HEK293 (cell line): ENCODE data around the gene FOXRED2.

Source experiments
- CTCF ChIA-PET: fragments of 350-600 bp; formaldehyde crosslinking; extraction: SDS; loops from one replicate; lab custom pipeline; 2021; ENCODE audit warnings: antibody characterized with exemption; lab: Yijun Ruan, JAX
- POLR2A ChIA-PET: fragments of 300-600 bp; formaldehyde crosslinking; extraction: SDS; loops from one replicate; lab custom pipeline; 2020; ENCODE audit warnings: antibody characterized with exemption, inconsistent platforms; lab: Yijun Ruan, JAX
- H3K27ac ChIP-seq: fragments of 200-500 bp; sonication (Bioruptor generic); 2 replicates; pipeline ENCODE4 v1.5.1; 2014; ENCODE audit warnings: low read depth, low read length, control low read depth, inconsistent platforms; ENCODE audit errors: extremely low read depth
- H3K36me3 ChIP-seq, 2 experiments: fragments of 200-500 bp in 1 of 2; sonication (Bioruptor generic) in 1 of 2; 1 replicate in 1 of 2; 2 replicates in 1 of 2; pipeline ENCODE4 v1.5.1; 2014 to 2017; ENCODE audit warnings: inconsistent platforms in 2 of 2, low read length in 2 of 2; ENCODE audit not compliant: control insufficient read depth in 2 of 2, insufficient read depth in 1 of 2
- H3K4me1 ChIP-seq: fragments of 200-500 bp; sonication (Bioruptor generic); 2 replicates; pipeline ENCODE4 v1.5.1; 2014; ENCODE audit warnings: mild to moderate bottlenecking, low read length, inconsistent platforms; ENCODE audit not compliant: control insufficient read depth, insufficient read depth
- H3K4me3 ChIP-seq: 2 replicates; pipeline ENCODE4 v1.5.1; 2011; ENCODE audit warnings: low read depth, mild to moderate bottlenecking, control low read depth, low read length, moderate library complexity
- H3K9me3 ChIP-seq: fragments of 200-500 bp; sonication (Bioruptor generic); 2 replicates; pipeline ENCODE4 v1.5.1; 2014; ENCODE audit warnings: low read depth, low read length, inconsistent platforms; ENCODE audit not compliant: control insufficient read depth, insufficient read depth
- BCL11A ChIP-seq: fragments of 450-650 bp; formaldehyde crosslinking; IDR thresholded peaks from 2 replicates; pipeline ENCODE4 v1.5.1; 2016; ENCODE audit warnings: low read depth, missing biosample characterization, missing genetic modification characterization
- CTCF ChIP-seq: fragments of 450-650 bp; formaldehyde crosslinking; IDR thresholded peaks from 2 replicates; pipeline ENCODE4 v1.5.1; 2016; ENCODE audit warnings: missing biosample characterization, missing genetic modification characterization
- EGR2 ChIP-seq: fragments of 450-650 bp; formaldehyde crosslinking; IDR thresholded peaks from 2 replicates; pipeline ENCODE4 v1.5.1; 2016; ENCODE audit warnings: low read depth, missing biosample characterization, missing genetic modification characterization
- KLF9 ChIP-seq: fragments of 450-650 bp; formaldehyde crosslinking; IDR thresholded peaks from 2 replicates; pipeline ENCODE4 v1.5.1; 2016; ENCODE audit warnings: missing biosample characterization, missing genetic modification characterization, low read depth
- MYNN ChIP-seq: fragments of 450-650 bp; formaldehyde crosslinking; IDR thresholded peaks from 2 replicates; pipeline ENCODE4 v1.5.1; 2016; ENCODE audit warnings: missing biosample characterization, missing genetic modification characterization, borderline replicate concordance
- OSR2 ChIP-seq: fragments of 450-650 bp; formaldehyde crosslinking; IDR thresholded peaks from 2 replicates; pipeline ENCODE4 v1.5.1; 2016; ENCODE audit warnings: missing biosample characterization, missing genetic modification characterization
- PATZ1 ChIP-seq: fragments of 450-650 bp; formaldehyde crosslinking; IDR thresholded peaks from 2 replicates; pipeline ENCODE4 v1.5.1; 2016; ENCODE audit warnings: missing biosample characterization, missing genetic modification characterization
- SCRT2 ChIP-seq: fragments of 450-650 bp; formaldehyde crosslinking; IDR thresholded peaks from 2 replicates; pipeline ENCODE4 v1.5.1; 2016; ENCODE audit warnings: missing biosample characterization, missing genetic modification characterization
- ZNF10 ChIP-seq: fragments of 450-650 bp; formaldehyde crosslinking; IDR thresholded peaks from 2 replicates; pipeline ENCODE4 v1.5.1; 2017; ENCODE audit warnings: missing biosample characterization, missing genetic modification characterization
- ZNF24 ChIP-seq: fragments of 450-650 bp; formaldehyde crosslinking; IDR thresholded peaks from 2 replicates; pipeline ENCODE4 v1.5.1; 2016; ENCODE audit warnings: missing biosample characterization, missing genetic modification characterization
- ZNF335 ChIP-seq: fragments of 450-650 bp; formaldehyde crosslinking; conservative IDR thresholded peaks from 2 replicates; pipeline ENCODE4 v1.5.1; 2016; ENCODE audit warnings: missing biosample characterization, missing genetic modification characterization
- ZNF354C ChIP-seq: fragments of 450-650 bp; formaldehyde crosslinking; IDR thresholded peaks from 2 replicates; pipeline ENCODE4 v1.5.1; 2016; ENCODE audit warnings: missing biosample characterization, missing genetic modification characterization, low read depth, borderline replicate concordance
- ZNF654 ChIP-seq: fragments of 450-650 bp; formaldehyde crosslinking; IDR thresholded peaks from 2 replicates; pipeline ENCODE4 v1.5.1; 2016; ENCODE audit warnings: low read depth, missing biosample characterization, missing genetic modification characterization
- TF ChIP-seq, protein P1 (sequence below): sonication (generic); formaldehyde crosslinking; IDR thresholded peaks from 2 replicates; pipeline ENCODE4 v1.8.1; 2022; ENCODE audit warnings: mild to moderate bottlenecking, moderate library complexity, missing genetic modification reagents
- TF ChIP-seq, protein P2 (sequence below): fragments of 450-650 bp; formaldehyde crosslinking; IDR thresholded peaks from 2 replicates; pipeline ENCODE4 v1.5.1; 2016; ENCODE audit warnings: missing biosample characterization, missing genetic modification characterization

The FOXRED2 gene

DNA sequence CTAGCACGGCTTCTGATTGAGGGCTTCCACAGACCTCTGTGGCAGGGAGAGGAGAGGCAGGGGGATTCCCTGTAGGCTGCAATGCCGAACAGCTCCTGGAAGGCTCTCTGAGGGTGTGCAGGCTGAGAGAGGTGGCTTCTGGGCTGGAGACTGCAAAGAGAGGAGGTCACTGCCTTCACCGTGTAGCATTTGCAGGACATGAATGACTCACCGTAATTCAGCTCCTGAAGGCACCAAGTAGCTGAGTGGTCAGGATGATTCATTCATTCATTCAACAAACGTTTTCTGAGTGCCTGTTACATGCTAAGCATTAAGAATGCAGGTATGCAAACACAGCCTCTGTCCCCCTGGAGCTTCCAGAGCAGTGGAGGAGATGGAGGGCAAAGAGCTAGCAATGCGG is 40.1 kb upstream of the FOXRED2 start:
- Histone ChIP-seq H3K27ac (no peak overlapping the region), H3K4me1 (no peaks in the 10 kb centered on the region), H3K9me3 (no peaks in the 10 kb centered on the region)
- CTCF ChIA-PET: interaction anchor here (0.5 to 2.7 kb wide), 31 partner anchors 8 to 713 kb away, joined by 3 to 56 read pairs (median 4); partner anchors contain the start of genes IFT27 and NCF4
- POLR2A ChIA-PET: no interaction called here
- TF ChIP-seq BCL11A (no peak), ZNF10 (tag by site-specific recombination) (0 out of 2 replicates have a peak, but pooled peaks have one; percentile 59), SCRT2 (no peak), ZNF24 (tag by site-specific recombination) (peak; percentile 81), OSR2 (tag by site-specific recombination) (peak; percentile 60)
- TF ChIP-seq, all 188 proteins: peak for 3
- Histone ChIP-seq H3K4me3 (no peak overlapping the region), H3K36me3 (no peaks in the 10 kb centered on the region)

DNA sequence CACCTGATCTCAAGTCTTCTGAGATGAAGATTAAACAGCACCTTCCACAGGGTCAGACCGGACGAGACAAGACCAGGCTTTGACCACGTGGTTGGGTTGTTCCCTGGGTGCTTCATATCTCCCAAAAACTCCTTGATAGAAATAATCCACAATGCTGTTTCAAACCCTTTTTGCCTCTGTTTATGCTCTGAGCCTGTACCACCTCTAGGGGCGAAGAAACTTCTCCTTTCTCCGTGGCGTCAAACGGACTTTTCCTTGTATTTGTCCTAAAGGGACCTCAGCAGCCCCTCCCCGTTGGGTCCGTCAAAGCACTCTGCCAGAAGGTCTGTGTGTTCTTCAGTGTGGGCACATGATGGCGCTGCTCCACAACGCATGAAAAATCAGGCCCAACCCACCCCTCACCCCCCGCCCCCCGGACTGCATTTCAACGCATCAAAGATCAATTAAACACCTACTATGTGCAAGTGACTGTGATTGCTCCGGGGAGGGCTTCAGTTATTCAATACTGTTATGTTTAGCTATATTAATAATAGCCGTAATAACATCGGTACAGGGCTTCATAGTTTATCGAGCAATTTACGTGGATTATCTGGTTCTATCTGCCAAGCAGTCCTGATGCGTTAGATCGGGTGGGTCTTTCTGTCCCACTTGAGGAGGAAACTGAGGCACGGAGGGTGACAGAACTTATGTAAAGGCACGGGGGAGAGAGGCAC is 39.4 kb upstream of the FOXRED2 start:
- CTCF ChIA-PET: interaction anchor here (0.6 to 2.7 kb wide), 26 partner anchors 9 to 714 kb away, joined by 3 to 56 read pairs (median 5); partner anchors contain the start of genes IFT27 and NCF4

More for the DNA sequence above, 39.4 kb upstream of the FOXRED2 start:
- Histone ChIP-seq H3K4me3 (no peak overlapping the region), H3K4me1 (no peaks in the 10 kb centered on the region)
- POLR2A ChIA-PET: no interaction called here
- TF ChIP-seq KLF9 (tag by site-specific recombination) (peak; percentile 13; the same call in 1 of the 2 replicates), MYNN (tag by site-specific recombination) (no peak), ZNF335 (tag by site-specific recombination) (peak; percentile 37; the same call in 1 of the 2 replicates), CTCF (peak; percentile 57), ZNF354C (tag by site-specific recombination) (no peak), ZNF654 (tag by site-specific recombination) (peak; percentile 69), EGR2 (tag by site-specific recombination) (no peak), PATZ1 (0 out of 2 replicates have a peak, but pooled peaks have one; percentile 17)
- TF ChIP-seq, protein P1, sequence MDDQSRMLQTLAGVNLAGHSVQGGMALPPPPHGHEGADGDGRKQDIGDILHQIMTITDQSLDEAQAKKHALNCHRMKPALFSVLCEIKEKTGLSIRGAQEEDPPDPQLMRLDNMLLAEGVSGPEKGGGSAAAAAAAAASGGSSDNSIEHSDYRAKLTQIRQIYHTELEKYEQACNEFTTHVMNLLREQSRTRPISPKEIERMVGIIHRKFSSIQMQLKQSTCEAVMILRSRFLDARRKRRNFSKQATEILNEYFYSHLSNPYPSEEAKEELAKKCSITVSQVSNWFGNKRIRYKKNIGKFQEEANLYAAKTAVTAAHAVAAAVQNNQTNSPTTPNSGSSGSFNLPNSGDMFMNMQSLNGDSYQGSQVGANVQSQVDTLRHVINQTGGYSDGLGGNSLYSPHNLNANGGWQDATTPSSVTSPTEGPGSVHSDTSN (CRISPR knock-in tag): no peak
- TF ChIP-seq, protein P2, sequence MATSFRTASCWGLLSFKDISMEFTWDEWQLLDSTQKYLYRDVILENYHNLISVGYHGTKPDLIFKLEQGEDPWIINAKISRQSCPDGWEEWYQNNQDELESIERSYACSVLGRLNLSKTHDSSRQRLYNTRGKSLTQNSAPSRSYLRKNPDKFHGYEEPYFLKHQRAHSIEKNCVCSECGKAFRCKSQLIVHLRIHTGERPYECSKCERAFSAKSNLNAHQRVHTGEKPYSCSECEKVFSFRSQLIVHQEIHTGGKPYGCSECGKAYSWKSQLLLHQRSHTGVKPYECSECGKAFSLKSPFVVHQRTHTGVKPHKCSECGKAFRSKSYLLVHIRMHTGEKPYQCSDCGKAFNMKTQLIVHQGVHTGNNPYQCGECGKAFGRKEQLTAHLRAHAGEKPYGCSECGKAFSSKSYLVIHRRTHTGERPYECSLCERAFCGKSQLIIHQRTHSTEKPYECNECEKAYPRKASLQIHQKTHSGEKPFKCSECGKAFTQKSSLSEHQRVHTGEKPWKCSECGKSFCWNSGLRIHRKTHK (tag by site-specific recombination): no peak
- TF ChIP-seq, all 188 proteins: peak for 5
- no peak overlapping the region for H3K27ac ChIP-seq
- no peaks in the 10 kb centered on the region for H3K9me3 ChIP-seq
- H3K36me3 ChIP-seq: no peaks in the 10 kb centered on the region
